Medulla oblongata (tissue), 1 donor: ENCODE measurements around the gene CYP8B1.

Source experiments
- DNase-seq: peaks from one replicate; pipeline ENCODE4 v3.0.0-alpha.2; 2015; ENCODE audit errors: extremely low spot score

CYP8B1 gene

DNA sequence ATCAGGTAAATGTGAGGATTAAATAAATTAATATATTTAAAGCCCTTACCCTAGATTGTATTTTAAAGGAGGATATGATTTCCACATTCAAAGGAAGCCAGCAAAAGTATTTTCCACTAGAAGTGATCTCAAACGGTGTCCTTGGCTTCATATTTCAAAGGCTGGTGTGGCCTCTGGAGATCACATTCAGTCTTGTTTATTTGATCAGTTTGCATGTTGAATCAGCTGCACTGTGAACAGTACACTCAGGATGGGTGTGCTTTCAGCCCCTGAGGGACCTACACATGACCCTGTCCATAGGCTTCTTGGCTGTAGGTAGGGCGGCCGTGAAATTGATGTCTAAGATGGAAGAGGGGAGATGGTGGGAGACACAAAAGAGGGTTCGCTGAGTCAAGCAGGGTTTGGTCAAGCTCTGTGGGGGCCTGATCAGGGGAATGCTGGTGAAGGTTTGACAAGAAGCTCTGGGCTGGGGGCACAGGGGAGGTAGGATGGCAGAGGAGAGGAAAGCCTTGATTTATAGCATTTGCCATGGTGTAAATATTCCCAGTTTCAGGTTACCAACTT lies 21.9 kb downstream of the CYP8B1 start:
- no peak for DNase-seq

DNA sequence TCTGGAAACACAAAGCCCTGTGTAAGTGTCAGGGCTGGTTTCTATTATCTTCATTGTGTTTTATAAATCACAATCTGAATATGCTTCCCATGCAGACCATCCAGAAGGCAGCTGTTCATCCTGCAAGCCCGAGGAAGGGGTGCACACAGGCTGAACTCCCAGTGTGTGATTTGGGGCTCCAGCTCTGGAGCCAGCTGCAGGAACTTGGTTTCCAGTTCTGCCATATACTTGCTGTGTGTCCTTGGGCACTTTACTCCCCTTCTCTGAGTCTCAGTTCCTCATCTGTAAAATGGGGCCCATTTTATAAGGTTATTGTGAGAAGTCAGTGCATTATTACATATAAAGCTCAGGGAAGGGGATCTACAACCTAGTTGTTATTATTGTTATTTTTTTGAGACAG lies 22.6 kb downstream of the CYP8B1 start:
- no peak for DNase-seq

DNA sequence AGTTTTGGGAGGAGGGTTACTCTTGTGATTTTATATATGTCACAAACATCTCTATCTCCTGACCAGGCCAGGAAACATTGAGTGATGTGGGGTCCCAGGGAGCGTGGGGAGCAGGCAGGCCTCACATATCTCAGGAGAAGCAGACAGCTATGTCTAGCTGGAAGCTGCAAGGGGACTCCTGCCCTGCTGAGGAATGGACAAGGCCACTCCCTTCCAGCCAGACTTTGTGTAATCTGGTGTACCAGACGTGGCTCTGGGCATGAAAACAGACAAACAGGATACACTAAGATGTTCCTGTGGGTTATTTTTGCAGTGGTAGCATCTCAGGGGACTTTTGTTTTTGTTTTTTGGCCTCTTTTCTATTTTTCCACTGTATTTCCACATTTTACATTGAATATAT lies 23.2 kb downstream of the CYP8B1 start:
- no peak for DNase-seq

DNA sequence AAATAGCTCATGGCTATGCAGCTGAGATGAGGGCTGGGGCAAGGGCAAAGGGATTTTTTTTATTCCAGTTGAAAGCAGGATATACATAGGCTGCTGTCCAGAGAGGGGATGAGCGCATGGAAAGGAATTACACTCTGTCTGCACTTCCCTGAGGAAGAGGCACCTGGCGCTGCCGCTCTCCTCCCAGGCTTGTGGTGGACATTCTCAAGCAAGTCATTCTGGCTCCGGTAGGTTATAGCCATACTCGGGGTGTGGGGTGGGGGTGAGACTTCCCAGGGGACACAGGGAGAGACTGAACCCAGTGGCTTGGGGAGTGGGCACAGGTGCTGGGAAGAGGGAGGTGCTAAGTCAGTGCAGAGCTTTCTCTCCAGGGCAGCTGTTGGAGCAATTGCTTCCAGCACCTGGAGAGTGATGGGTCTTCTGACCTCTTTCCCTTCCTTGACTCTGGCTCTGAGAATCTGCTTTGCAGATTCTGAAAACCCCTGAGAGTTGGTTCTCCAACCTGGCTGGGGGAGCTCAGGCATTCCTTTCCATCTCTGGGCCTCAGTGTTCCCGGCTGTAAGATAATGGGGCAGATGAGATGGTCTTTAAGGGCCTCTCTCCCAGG lies 24.3 kb downstream of the CYP8B1 start:
- no peak for DNase-seq

DNA sequence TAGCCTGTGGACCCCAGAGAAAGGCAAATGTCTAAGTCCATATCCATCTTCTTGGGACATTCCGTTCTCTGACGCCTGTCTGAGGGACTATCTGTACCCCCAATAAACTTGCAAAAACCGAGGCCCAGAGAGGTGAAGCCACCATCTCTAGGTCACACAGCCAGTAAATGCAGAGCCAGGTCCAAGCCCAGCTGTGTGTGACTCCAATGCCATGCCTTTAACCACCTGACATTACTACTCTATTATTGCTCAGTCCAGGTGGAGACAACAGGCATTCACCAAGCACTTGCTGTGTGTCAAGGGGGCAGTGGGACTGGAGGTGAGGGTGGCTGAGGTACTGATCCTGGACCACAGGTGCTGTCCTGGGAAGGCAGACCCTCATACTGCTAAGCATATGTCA lies 25.4 kb downstream of the CYP8B1 start:
- no peak for DNase-seq

DNA sequence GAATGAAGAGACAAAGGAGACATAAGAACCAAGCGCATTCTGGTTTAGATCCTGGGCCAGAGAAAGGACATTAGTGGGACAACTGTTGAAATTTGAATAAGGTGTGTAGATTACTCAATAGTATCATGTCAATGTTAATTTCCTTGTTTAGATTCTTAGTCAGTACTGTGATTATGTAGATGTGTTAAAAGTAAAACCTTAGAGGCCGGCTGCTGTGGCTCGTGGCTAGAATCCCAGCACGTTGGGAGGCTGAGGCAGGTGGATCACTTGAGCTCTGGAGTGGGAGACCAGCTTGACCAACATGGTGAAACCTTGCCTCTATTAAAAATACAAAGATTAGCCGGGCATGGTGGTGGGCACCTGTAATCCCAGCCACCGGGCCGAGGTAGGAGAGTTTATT lies 26.7 kb downstream of the CYP8B1 start:
- no peak for DNase-seq

DNA sequence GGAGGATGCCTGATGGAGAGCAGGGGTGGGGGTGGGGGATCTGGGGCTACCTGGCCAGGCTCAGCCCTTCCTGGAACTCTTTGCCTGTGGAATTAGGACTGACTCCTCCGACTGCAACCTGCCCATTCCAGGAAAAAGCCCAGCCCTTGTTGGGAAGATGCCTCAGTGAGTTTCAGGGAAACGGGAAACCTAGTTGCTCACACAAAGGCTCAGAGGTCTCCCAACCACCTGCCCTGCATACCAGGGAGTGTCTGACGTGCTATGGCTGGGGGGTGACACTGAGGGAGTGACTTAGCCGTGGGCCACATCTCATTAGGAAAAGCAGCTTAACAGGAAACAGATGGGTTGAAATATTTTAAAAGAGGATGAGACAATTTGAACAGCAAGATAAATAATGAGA lies 27.9 kb downstream of the CYP8B1 start:
- no peak for DNase-seq

DNA sequence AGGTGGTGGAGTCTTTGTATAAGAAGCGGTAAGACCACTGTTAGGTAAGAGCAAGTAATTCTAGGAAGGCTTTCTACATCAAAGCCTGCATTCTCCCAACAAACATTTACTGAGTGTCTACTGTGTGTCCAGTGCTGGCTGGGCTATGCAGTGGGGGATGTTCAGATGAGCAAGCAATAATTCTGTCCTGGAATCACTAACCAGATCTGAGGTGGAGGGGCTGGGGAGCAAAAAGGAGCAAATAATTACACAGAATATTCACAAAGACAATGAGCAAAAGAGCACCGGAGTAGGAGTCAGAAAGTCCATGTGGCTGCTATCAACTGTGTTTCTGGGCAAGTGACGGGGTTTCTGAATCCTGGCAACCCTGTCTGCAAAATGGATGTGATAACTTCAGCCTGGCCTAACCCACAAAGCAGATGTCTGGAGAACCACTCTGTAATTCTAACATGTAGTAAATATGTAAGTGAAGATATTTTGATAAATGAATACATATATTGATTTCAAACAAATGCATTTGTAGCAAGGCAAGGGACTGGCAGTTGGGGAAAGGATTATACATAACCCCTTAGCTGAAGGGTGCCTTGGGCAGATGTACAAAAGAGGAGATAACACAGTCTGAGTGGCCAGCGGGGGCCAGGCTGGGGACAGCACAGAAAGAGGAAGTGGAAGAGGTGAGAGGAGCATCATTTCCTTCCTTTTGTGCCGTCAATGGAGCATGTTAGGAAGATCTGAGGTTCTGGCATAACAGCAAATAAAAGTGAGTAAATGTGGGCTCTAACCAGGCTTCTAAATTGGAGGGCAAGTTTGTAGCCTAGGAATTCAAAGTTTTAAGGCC lies 28.8 kb downstream of the CYP8B1 start:
- DNase-seq = peak; percentile 70

DNA sequence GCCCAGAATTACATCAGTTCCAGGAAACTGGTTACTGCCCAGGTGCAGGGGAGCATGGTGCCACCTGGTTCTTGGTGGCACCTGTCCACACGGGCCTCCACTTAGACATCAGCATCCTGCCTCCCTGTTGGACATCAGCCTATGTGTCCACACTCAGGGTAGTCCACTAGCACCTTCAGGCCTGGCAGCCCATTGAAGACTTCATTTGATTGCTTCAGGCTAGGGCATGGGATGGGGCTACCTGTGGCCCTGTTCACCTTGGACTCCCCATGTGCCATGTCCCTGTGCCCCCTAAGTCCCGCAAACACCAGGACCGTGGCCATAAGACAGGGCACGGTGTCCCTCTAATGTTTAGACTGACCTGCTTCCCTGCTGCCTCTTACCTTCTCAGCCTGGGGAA lies 30.9 kb downstream of the CYP8B1 start:
- no peak for DNase-seq

DNA sequence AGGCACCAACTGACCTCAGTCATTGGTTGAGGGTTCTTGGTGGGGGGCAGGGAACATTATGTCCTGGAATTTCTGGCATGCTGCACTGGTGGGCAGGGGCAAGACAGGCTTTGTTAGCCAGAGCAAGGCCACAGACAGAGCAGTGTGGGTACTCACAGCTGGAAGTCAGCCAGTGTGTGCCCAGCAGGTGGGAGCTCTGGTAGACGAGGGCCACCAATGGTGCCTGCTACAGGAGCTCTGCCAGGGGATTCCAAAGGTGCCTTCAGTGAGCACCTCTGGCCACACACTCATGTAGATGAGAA lies 31.3 kb downstream of the CYP8B1 start:
- no peak for DNase-seq

DNA sequence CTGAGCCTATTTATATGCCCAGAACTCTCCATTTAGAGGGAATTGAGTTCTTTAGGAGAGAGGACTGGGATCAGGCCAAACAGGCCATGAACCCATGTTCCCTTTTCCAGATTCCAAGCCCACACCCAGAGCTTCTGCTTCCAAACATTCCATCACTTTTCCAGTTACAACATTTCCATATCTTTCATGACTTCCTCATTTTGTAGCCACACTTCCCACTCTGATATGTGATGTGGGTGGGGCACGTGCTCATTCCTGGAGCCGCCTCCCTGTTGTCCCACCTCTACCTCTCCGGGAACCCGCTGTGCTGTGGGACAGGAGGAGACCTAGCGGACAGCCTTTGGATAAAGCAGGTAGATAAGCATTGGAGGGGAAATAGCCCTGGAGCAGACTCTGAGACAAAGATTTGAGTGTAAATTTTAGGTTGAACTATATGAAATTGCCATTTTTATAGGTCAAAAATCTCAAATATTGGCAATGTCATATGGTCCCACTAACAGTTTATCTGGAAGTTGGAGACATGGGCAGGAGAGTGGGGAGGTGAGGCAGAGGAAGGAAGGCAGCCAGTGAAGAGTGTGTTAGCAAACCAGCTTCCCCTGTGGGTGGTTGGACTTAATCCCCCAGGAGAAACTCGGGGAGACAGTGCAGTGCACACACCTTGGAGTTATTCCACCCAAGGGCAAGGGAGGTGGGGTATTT lies 31.8 kb downstream of the CYP8B1 start:
- no peak for DNase-seq

DNA sequence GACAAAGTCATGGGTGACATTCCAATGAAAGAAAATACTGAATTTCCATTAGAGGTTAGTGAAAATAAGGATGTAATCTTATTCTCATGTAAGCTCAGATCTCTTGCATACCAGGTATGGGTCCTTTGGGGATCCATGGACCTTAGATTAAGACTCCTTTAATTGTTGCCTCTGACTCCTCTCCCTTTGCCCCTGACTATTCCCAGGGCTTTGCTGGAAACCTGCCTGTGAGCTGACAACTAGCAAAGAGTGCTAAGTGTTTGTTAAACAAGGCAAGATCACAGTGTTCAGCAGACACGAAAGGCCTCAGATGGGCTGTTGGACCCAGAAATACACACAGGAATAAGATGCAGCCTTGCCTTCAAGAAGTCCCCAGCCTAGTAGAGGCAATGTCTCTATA lies 34.3 kb downstream of the CYP8B1 start:
- DNase-seq = no peak

DNA sequence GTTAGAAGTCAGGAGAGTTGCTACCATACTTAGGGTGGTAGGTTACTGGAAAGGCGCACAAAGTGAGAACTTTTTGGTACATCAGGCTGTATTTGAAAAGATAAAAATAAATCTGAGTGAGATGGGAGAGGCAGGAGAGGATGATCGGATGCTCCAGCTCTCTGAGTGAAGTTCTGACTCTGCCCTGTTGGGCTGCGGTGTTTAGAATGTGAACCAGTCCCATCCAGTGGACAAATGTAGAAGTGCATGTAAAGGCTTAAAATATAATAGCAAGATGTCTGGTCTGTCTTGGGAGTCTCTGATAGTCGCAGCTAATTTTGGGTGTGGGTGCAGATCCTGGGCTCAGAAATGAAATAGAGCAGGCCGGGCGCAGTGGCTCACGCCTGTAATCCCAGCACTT lies 36.1 kb downstream of the CYP8B1 start:
- peak; percentile 90 for DNase-seq

DNA sequence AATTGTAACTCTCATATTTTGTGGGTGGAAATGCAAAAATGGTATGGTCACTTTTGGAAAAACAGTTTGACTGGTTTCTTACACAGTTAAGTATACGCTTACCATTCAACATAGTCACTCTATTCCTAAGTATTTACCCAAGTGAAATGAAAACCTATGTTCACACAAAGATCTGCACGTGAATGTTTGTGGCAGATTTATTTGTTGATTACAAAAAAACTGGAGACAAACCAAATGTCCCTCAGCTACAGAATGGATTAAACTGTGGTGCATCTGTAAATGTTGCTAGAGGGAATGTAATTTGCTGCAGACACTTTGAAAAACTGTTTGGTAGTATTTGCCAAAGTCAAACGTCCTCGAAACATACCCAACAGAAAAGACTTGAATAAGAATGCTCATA lies 37.1 kb downstream of the CYP8B1 start:
- no peak for DNase-seq

DNA sequence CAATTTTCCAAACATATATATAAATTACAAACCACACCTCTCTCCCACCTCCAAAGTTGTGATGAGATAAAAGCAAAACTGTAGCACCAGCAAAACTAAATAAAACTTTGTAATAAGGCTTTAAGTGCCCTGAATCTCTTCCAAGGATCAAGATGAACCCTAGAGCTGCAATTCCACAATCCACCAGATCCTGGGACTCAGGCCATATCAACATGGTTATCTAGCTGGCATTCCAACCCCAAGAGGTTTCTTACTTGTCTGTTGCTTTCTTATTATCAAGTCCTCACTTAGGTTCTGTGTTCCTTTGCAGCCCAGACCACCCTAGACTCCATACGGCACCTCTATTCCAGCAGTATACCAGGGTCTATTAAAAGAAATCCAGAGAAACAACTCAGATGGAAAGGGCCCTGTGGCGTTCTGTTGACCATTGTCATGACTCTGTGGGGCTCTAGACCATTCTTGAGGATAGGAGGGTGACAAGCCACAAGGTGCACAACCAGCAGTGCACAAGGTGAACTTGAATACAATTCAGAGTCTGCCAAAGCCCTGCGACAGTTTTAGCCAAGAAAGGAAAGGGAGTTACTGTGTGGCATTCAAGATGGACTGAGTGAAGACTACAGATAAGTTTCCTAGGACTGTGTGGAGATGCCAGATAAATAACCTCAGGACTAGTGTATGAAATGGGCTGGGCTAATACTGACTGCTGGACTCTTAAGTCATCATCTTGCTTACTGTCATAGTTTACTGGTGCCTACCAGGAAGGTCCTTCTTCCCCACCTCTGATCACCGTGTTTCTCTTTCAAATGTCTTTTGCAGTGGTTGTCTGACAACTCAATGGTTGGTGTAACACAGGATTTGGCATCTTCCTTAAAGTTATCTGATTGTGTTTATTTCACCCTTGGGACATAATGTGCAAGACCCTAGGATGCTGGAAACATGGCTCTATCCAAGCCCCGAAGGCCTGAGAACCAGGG lies 39.2 kb downstream of the CYP8B1 start:
- no peak for DNase-seq

DNA sequence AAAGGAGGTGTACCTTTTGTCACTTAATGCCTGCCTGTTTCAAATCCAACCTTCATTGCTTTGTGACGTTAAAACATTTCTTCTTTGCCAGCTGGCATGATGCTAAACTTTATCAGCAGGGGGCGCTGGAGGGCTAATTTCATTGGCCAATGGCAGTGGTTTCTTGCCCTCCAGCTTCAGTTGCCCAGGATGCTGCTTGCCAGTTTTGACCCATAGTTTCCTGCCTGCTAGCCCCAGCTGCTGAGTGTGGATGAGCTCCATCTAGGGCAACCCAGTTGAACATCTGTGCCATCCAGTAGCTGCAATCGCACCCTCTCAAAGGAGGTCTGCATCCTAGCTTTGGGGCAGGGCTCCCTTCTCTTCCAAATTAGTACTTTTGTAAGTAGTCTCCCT lies 44.4 kb downstream of the CYP8B1 start:
- peak; percentile 83 for DNase-seq

DNA sequence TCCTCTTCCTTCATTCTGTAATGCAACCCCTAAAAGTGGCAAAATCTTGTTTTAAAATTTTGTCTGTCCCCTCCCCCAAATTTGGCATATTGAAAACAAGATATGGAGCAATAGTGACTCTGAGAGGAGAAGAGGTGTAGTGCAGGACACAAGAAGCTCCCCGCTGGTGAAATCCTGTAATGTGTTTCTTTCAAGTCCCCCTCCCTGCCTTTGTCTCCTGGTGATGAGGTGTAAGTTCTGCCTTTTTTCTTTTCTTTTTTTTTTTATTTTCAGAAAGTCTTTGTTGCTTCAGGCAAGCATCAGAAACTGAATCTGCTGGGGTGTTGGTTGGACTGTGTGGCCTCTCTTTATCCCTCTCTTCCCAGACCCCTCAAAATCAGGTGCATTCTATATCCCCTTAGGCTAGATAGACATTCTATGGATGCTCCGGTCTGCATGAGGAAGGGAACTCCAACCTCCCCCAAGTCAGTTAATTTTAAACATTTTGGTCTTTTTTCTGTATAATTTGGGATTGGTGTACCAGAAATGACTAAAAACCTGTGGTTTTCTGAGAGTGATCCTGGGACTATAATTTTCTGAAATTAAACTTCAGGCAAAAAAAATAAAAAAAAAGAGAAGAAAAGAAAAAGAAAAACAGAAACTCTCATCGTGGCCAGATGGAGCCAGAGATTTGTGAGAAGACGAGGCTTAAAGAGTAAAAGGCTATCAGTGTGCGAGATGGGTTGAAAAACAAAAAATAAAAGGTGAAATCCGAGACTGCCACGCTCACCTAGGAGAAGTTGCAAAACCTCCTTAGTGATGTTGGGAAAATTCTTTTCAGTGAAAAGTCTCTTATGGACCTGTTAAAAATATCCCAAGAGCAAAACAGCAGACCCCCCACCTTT lies 45.0 kb downstream of the CYP8B1 start:
- peak; percentile 21 for DNase-seq

DNA sequence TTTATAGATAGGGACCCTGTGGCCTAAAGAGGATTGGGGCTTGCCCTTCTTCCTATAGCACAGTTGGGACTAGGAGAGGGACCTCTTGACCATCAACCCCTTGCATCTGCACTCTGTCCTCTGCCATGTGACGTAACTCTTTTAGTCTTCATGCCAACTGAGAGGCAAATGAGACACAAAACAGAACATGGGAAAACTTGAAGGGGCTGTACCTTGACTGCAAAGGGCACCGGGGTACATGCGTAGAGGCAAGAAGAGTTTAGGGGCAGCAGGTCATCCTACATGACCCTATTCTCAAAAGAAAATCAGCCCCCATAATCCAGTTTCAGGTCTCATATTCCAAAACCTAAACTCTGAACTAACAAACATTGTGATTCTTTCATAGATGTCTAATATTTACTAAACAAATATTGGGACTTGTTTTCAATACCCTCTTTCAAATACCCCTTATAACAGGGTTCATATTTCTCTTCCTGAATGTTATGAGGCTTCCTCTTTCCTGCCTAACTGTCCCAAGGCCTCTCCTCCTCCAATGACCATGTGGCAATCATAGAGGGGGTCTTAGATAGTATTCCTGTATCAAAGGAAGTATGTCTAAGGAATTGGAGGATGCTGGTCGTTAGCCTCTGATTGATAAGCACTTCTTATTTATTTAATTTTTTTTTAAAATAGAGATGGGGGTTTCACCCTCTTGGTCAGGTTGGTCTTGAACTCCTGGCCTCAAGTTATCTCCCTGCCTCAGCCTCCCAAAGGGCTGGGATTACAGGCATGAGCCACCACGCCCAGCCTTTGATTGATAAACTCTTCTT lies 45.8 kb downstream of the CYP8B1 start:
- DNase-seq = no peak

DNA sequence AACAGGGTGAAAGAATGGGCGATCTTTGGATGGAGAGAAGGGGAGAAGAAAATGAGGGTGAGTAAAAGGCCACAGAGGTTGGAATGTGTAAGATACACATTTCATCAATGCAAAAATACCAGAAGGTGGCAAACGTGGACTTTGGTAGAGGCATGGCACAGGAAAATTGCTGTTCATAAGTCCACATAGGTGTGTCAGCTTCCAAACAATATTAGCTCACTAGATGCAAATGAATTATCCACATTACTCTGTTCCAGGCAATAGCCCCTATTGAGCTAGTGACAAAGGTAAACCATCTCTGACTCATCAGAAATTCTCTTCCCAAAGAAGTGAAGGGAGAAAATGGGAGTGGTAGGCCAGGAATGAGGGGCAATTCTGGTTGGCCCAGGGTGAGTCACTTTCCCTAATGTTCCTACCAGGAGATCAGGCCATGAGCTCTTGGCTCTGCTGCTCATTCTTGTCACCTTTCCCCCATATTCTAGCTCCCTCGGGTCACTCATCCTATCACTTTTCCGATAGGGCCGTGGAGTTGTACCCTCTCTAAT lies 46.5 kb downstream of the CYP8B1 start:
- DNase-seq = no peak

DNA sequence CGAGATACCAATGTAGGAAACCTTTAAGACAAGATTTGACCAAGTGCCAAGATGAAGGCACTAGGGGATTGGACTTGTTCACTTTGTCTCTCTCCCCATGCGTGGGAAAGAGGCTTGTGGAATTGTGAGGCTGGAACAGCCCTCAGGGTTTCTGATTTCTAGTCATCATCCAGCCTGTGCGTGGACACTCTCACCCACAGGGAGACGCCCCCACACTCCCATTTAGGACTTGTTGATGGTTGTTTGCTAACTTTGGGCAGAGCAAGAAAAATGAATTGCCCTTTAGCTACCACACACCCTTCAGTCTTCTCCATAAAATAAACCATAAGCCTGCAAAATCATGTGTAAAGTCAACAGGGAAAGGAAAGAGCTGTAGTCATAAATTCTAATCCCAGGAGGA lies 48.0 kb downstream of the CYP8B1 start:
- DNase-seq = no peak
